Body of pancreas (tissue), 4 donors: ENCODE results near the gene RCOR2.

Experiments used
- CTCF ChIP-seq, 7 experiments: fragments of 450-650 bp in 4 of 7; fragments of 200-600 bp in 3 of 7; sonication (generic) in 3 of 7; IDR thresholded peaks; one replicate each; pipeline ENCODE4 v1.5.1; 2016 to 2019; ENCODE audit warnings: antibody characterized with exemption in 7 of 7
- POLR2A ChIP-seq, 3 donors: fragments of 450-650 bp; IDR thresholded peaks; one replicate each; pipeline ENCODE4 v1.6.1; 2016; ENCODE audit warnings: antibody characterized with exemption in 3 of 3, mild to moderate bottlenecking in 2 of 3

DNA sequence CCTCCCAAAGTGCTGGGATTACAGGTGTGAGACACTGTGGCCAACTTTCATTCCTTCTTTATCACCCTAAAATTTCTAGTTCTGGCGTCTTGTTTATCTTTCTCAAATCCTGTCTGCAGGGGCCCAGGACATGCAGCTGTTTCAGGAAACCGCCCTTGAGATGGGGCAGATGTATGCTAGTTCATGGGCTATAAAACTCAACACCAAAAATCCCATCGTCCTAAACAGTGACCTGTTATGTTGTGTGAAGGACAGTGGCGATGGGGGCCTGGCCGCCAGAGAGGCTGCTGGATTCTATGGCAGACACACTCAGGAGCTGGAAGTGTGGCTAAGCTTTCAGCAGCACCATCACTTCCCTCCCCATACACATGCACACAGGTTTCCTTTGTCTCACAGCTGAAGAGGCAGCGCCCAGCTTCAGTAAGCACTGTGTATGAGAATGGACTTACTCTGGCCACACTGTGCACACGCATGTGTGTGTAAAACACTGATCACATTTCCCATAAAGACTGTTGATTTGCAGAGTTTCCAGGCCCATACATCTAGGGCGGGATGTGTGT, 41.4 kb downstream of the RCOR2 start:
- TF ChIP-seq POLR2A (IDR thresholded peaks at IDR 0.05) (no peak), CTCF (IDR thresholded peaks at IDR 0.05) (no peak)
